RWPE1 (cell line): ENCODE measurements around the gene PGA4.

Experiments used
- CTCF ChIA-PET: fragments of 350-600 bp; sonication (Branson Sonifier 250); formaldehyde crosslinking; extraction: SDS; loops from one replicate; lab custom pipeline; 2021; lab: Yijun Ruan, JAX
- POLR2A ChIA-PET: fragments of 400-600 bp; formaldehyde crosslinking; extraction: SDS; loops from one replicate; lab custom pipeline; 2020; ENCODE audit warnings: antibody characterized with exemption; ENCODE audit not compliant: low non-redundant PET; lab: Yijun Ruan, JAX
- DNase-seq: peaks from one replicate; pipeline ENCODE4 v3.0.0; 2012; ENCODE audit warnings: low spot score
- H3K27ac ChIP-seq: fragments of 450-650 bp; 2 replicates; pipeline ENCODE4 v1.5.1; 2017
- TF ChIP-seq, protein P1 (sequence below): fragments of 450-650 bp; conservative IDR thresholded peaks from 2 replicates; pipeline ENCODE4 v1.5.1; 2017; ENCODE audit warnings: low read depth, mild to moderate bottlenecking

The PGA4 gene

DNA sequence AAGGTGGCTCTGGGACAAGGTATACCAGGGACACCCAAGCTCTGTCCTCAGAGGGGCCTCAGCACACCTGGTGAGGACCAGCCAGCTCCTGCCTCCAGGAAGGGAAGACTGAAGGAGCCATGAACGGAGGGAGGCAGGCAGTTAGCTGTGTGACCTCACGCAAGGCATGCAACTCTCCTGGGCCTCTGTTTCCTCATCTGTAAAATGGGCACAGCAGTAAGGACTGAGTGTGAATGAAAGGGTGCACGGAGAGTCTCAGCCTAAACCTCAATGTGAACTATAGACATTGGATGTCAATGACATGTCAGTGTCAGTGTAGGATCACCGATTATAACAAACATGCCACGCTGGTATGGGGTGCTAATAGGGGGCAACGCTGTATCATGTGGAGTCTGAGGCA lies 37.2 kb downstream of the PGA4 start:
- ChIA-PET POLR2A (no interaction called here), CTCF (interaction anchor here (0.6 kb wide), 1 partner anchor 50 kb away, joined by 3 read pairs; no protein-coding TSS in a partner anchor)
- no peak for DNase-seq
- no peak overlapping the region for H3K27ac ChIP-seq
- TF ChIP-seq, protein P1, sequence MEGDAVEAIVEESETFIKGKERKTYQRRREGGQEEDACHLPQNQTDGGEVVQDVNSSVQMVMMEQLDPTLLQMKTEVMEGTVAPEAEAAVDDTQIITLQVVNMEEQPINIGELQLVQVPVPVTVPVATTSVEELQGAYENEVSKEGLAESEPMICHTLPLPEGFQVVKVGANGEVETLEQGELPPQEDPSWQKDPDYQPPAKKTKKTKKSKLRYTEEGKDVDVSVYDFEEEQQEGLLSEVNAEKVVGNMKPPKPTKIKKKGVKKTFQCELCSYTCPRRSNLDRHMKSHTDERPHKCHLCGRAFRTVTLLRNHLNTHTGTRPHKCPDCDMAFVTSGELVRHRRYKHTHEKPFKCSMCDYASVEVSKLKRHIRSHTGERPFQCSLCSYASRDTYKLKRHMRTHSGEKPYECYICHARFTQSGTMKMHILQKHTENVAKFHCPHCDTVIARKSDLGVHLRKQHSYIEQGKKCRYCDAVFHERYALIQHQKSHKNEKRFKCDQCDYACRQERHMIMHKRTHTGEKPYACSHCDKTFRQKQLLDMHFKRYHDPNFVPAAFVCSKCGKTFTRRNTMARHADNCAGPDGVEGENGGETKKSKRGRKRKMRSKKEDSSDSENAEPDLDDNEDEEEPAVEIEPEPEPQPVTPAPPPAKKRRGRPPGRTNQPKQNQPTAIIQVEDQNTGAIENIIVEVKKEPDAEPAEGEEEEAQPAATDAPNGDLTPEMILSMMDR = no peak

- no peak overlapping the region for H3K27ac ChIP-seq
- no peak for DNase-seq
- CTCF ChIA-PET = no interaction called here
- POLR2A ChIA-PET = no interaction called here
- TF ChIP-seq, protein P1 = no peak
Observed at GRCh38 chr11:61264371-61264770, 42.2 kb downstream of the PGA4 start.

GRCh38 chr11:61264795-61265194 lies 42.6 kb downstream of the PGA4 start:
- CTCF ChIA-PET = interaction anchor here (0.5 kb wide), 1 partner anchor 128 kb away, joined by 3 read pairs; the partner anchor contains the start of gene TMEM216
- POLR2A ChIA-PET = no interaction called here
- TF ChIP-seq, protein P1 = no peak
- H3K27ac ChIP-seq = no peak overlapping the region
- DNase-seq = no peak

- H3K27ac ChIP-seq = no peak overlapping the region
- TF ChIP-seq, protein P1 = no peak
- no peak for DNase-seq
- ChIA-PET CTCF (interaction anchor here (0.5 kb wide), 1 partner anchor 127 kb away, joined by 3 read pairs; the partner anchor contains the start of gene TMEM216), POLR2A (no interaction called here)
Observed at GRCh38 chr11:61265357-61265756, 43.2 kb downstream of the PGA4 start.

DNA sequence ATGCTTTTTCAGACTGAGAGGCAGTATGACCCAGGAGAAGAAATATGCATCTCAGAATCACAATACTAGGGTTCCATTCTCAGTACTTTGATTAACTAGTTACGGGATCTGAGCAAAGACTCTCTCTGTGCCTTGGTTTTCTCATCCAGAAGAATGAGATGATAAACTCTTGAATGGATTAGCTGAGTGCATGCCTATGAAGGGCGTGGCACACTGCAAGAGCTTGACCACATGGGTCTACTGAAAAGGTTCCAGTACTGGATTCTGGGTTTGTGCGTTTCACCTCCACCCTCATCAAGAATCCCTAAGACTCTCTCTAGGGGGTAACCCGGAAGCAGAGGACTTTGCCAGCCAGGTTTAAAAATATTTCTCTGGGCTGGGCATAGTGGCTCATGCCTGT lies 44.5 kb downstream of the PGA4 start:
- CTCF ChIA-PET = interaction anchor here (0.6 kb wide), 1 partner anchor 379 kb away, joined by 4 read pairs; no protein-coding TSS in a partner anchor
- no peak for DNase-seq
- POLR2A ChIA-PET = no interaction called here
- TF ChIP-seq, protein P1 = no peak
- H3K27ac ChIP-seq = peak overlapping the region; percentile 13; the same call in 1 of the 2 replicates

- DNase-seq = no peak
- peak overlapping the region; percentile 13; the same call in 1 of the 2 replicates for H3K27ac ChIP-seq
- CTCF ChIA-PET = no interaction called here
- TF ChIP-seq, protein P1 = no peak
- POLR2A ChIA-PET = no interaction called here
Observed at GRCh38 chr11:61267437-61267841, 45.3 kb downstream of the PGA4 start.
